HG02870 (cell line): Measurements from ENCODE around the gene EPS8L3.
"Not testable (repeated sequence)": the region's sequence is repeated elsewhere in the genome, so short reads cannot be mapped to it uniquely, and the experiment has no call there.

Source experiments
- ATAC-seq: cut with Tn5 transposase; IDR thresholded peaks from one replicate; pipeline ENCODE4 v1.9.1; 2021; ENCODE audit warnings: mild to moderate bottlenecking, moderate library complexity; ENCODE audit not compliant: unreplicated experiment

The EPS8L3 gene

DNA sequence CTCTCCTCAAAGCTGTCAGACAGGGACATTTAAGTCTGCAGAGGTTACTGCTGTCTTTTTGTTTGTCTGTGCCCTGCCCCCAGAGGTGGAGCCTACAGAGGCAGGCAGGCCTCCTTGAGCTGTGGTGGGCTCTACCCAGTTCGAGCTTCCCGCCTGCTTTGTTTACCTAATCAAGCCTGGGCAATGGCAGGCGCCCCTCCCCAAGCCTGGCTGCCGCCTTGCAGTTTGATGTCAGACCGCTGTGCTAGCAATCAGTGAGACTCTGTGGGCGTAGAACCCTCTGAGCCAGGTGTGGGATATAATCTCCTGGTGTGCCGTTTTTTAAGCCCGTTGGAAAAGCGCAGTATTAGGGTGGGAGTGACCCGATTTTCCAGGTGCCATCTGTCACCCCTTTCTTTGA lies 15.4 kb downstream of the EPS8L3 start:
- ATAC-seq: not testable (repeated sequence)

DNA sequence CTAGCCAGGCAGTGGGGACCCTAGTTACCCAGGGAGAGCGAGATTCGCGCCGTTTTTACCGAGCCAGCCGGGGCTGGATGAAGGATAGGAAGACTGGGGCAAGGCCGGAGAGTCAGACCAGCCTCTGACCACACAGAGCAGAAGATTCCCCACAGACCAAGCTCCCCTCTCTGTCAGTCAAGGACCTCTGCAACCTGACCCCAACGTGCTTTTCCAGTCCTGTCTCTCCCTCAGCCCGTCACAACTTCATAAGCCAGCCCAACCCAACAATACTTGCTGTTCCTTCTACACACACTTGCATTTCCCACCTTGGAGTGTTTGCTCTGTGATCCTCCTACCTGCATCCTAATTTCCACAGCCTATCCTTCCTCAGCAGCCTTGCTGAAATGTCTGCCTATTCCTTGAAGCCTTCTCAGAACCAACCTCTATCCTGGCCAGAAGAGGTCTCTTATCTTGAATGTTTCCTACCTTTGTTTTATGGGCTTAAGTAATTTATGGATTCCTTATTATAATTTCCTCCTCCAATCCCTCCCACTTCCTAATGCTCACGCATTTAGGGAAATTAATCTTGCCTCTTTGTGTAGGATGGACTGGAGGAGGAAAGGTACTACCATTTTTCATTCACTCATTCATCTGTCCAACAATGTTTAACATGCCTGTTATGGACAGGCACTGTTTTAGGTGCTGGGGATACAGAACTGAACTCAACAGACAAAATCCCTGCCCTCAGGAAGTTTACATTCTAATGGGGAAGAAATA lies 22.9 kb downstream of the EPS8L3 start, which contains the start of gene GSTM3:
Gene GSTM3, minus strand, starts transcription at position 424 of the 759 bp plus-strand sequence. CDS start 751 bp downstream, outside the sequence.
- ATAC-seq: peak; percentile 19

DNA sequence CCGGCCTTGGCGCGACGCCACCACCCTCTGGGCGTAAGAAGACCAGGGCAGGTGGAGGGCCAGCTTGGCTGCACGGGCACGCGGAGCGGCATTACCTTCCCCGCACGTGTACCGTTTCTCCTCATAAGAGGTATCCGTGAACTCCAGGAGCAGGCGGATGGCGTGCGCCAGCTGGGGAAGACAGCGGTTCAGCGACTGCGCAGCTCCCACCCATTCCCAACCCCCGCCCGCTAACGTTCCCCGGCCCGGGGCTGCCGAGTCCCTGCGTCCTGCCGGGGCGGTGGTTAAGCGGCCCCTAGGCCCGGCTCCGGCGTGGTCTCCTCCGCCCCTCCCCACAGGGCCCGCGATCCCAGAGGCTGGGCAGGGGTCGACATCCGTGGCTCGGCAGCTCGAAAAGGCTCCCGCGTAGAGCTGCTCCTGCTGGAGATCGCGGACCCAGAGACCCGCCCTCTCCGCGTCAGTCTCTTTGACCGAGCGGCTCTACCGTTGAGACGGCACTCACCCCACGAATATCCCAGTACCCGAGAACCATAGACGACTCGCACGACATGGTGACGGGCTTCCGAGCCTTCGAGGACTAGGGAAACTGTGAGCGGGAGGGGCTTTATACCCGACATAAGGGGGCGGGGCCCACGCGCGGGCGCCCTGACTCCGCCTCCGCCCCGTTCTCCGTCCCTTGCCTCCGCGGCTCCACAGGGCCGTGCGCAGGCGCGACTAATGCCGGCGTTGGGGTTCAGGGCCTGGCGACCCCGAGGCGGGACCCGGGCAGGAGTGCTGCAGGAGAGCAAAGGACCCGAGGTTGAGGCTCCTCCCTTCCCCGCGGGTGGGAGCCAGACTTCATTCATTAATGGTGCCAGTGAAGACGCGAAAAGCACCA lies 23.7 kb downstream of the EPS8L3 start:
- peak; percentile 95 for ATAC-seq

DNA sequence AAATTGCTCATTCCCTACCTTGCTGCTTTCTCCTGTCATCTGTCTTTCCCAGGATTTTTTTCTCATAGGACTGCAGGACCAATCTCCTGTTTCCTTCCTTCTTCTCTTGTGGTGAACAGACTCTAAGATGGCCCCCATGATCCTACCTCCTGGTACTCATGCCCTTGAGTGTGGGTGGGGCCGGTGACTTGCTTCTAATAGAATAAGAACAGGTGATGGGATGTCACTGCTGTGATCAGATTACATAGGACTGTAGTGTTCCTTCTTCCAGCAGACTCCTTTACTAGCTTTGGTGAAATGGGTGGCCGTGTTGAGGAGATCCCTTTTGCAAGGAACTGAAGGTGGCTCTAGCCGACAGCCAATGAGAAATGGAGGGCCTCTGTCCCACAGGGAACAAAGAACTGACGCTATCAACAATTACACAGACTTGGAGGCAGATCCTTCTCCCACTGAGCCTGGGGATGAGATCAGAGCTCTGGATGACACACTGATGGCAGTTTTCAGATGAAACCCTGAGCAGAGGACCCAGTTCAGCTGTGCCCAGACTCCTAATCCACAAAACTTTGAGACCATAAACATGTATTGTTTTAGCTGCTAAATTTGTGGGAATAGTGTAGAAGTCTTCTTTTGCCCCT lies 30.4 kb downstream of the EPS8L3 start:
- ATAC-seq: no peak

DNA sequence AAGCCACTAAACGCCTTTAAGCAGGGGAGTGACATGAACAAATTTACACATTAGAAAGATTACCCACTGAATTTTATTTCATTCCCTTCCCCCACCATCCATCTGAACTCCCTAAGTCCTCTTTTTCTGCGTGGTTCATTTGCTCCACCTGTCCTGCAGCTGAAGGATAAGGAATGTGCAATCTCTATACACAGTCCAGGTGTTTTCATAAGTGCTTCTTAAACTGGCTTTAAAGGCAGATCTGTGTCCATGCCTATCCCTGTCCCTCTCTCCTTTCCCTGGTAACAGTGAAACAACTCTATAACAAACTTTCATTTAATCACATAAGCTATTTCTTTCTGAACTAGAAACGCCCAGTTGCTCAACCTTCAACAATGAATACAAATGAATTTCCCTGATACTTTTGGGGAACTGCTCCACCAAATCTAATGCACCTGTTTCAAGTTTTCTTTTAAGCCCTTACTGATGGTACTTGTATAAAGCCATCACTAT lies 31.3 kb downstream of the EPS8L3 start:
- ATAC-seq: no peak

DNA sequence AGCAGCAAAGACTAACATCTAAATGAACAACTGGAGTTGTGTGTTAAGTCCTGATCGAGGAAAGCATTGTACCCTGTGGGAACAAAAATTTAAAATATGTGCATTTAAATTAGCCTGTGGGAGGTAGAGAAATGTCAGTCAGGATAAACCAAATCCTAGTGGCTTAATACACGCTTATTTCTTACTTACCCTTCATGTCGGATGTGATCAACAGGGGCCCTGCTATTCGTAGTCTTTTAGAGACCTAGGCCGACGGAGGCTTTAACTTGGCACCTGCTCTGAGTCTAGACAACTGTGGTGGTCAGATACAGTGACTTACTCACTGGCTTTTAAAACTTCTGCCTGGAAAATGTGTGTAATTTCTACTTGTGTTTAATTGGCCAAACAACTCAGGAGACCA lies 33.1 kb downstream of the EPS8L3 start:
- ATAC-seq: no peak

DNA sequence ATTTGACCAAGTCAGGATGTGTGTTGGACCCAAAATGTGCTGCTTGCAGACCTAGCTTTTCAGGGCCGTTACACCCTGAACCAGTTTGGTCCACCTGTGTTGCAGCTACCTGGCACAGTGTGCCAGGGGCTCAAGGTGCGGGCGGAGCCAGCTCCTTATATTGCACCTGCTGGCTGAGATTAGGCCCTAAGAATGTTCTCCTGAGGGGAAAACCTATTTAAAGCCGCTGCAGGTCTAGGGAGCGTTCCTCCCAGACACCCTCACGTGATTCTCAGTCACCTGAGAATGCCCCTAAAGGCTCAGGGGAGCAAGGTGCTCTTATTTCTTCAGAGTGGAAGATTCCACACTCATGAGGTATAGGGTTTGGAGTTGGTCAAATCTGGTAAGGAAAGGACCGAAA lies 34.9 kb downstream of the EPS8L3 start:
- no peak for ATAC-seq

DNA sequence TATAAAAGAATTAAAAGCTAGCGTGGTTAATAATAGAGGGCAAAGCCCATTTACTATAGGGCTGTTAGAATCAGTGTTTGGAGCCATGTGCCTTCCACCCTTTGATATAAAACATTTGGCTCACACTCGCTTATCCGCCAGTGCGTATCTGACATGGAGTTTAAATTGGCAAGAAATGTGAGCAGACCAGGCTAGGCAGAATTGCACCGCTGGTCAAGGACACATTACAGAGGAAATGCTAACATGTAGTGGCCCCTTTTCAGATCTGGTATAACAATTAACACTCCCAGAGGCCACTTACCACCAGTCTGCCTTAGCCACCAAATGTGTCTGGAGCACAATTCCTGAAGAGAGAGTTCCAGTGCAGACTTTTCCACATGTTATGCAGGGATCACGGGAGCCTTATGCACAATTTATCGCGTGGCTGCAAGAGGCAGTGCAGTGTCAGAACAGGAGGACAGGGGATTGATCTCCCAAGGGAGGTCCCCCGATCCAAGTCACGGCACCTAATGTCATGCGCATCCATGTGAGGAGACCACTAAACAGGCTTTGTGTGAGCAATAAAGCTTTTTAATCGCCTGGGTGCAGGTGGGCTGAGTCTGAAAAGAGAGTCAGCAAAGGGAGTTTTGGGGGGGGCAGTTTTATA lies 36.9 kb downstream of the EPS8L3 start:
- no peak for ATAC-seq

DNA sequence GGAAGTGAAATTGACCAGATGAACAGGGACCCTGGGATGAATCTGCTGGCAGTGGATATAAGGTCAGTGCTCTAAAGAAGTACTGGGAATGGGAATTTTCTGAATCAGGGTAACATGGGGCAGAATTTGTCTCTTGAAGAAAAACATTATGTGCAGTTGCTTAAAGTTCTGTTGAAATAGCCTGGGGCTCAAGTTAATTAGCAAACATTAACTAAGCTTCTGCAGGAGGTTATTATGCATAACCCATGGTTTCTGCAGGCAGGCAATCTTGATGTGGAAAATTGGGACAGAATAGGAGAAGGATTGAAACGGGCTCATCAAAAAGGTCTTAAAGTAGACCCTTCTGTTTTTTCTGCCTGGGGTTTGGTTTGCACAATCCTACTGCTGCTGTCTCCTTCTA lies 37.7 kb downstream of the EPS8L3 start:
- no peak for ATAC-seq

DNA sequence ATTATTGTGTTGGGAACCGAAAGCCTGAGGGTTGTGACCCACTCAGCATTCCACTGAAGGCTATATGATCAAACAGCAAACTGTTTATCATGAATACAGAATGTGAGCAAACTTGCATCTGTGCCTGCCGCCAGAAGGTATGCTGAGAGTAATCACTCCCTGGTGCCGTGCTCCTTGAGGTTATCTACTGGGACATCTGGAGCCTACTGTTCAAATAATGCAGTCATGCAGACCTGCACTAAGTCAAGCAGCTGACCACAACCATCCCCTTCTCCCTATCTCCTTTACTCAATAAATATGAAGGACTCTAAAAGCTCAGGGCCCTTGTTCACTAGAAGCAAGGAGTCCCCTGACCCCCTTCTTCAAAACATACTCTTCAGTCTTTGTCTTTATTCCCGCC lies 38.2 kb downstream of the EPS8L3 start:
- no peak for ATAC-seq

DNA sequence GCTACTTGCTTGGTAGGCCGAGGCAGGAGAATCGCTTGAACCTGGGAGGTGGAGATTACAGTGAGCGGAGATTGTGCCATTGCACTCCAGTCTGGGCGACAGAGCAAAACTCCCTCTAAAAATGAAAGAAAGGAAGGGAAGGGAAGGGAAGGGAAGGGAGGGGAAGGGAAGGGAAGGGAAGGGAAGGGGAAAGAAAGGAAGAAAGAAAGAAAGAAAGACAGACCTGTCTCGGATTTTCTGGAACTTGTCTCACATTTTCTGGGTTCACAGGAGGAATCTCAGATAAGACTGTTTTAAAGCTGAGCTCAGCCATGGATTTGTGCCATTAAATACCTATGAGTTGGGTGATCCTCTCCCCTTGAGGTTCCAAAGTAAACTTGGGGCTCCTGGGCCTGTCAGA lies 38.8 kb downstream of the EPS8L3 start:
- no peak for ATAC-seq

DNA sequence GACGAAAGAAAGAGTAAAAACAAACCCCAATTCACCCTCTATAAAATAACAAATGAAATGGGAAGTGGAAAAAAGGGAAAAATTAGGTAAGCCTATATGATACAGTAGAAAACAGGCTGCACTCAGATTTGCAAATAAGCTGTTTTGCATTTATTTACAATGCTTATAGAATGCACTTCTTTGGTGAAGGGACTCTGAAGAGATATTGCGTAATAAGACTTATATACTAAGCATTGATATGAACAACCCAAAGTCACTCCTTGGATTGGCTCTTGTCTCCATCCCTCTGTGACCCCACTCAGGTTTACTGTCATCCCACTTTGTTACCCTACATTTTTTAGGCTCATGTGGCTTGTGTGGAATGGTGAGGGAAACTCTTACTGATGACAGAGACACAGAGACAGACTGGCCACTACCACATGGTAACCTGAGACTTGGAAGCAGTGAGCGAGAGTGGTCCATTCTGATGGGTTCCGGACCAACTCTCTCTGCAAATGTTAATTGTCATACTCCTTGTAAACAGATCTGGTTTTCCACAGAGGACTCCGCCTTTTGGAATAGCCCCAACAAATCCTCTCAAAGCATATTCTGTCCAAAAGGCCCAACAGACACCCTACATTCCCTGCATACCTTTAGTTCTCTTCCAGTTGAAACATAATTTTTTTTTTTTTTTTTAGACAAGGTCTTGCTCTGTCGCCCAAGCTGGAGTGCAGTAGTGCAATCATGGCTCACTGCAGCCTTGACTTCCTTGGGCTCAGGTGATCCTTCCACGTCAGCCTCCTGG lies 40.6 kb downstream of the EPS8L3 start:
- ATAC-seq: no peak

DNA sequence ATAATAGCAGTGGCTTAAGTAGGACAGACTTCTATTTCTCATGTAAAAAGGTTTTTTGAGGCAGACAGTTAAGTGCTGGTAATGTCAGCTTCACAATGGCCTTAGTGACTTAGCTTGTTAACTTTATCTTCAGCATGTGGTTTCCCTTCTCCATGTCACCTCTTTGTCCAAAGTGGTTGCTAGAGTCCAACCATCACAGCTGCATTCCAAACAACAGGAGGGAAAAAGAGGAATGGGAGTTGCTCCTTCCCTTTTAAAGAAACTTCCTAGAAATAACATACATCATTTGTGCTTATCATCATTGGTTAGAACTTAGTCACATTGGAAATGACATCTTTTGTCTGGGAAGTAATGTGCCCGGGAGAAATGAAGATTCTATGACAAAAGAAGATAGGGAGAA lies 41.8 kb downstream of the EPS8L3 start:
- ATAC-seq: no peak

DNA sequence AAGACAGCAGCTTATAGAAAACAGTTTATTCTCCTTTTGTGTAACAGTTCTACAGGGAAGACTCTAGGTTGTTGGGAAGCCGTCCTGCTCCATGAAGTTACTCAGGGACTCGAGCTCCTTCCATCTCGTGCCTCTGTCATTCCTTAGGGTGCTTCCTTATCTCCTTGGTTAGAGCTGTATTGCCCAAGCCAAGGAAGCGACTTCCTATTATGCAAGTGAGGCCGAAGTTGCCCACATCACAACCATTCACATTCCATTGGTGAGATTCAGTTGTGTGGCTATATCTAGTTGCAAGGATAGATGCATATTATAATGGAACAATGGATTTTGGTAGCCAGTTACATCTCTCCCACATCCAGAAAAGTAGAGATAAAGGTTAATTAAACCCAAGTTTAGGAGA lies 42.7 kb downstream of the EPS8L3 start:
- ATAC-seq: no peak

DNA sequence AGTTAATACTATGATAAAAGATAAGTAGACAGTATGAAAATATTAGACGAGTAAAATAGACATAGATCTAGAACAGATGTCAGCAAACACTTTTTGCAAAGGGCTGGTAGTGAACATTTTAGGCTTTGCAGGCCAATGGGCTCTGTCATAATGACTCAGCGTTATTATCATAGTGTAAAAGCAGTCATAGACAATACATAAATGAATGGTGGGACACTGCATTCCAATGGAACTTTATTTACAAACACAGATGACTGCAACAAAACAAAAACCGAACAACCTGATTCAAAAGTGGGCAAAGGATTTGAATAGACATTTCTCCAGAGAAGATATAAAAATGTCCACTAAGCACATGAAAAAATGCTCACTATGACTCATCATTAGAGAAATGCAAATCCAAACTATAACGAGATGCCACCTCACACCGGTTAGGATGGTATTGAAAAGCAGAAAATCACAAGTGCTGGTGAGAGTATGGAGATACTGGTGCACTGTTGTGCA lies 44.3 kb downstream of the EPS8L3 start:
- no peak for ATAC-seq

DNA sequence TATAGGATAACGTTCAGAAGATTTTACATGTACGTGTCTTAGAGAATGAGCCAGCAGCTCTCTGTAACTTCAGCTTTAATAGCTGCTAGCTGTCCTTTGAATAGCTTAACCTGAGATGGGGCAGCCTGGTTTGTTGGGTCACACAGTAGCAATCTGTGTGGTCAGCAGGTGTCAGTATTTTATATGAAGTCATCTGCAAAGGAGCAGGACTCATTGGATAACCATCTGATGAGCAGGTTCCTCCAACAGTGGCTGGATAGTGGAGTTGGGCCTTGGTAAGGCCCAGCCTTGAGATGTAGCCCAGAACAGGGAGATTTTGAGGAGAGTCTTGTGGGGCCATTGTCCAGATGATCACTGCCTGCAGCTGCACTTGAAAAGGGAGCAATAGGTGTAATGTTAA lies 45.2 kb downstream of the EPS8L3 start:
- ATAC-seq: no peak

DNA sequence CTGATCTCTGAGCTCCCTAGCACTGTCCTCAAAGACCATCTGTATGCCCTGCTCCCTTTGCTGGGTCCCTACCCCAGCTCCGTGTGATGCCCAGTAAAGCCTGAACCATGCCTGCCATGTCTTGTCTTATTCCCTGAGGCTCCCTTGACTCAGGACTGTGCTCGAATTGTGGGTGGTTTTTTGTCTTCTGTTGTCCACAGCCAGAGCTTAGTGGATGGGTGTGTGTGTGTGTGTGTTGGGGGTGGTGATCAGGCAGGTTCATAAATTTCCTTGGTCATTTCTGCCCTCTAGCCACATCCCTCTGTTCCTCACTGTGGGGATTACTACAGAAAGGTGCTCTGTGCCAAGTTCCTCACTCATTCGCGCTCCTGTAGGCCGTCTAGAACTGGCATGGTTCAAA lies 46.0 kb downstream of the EPS8L3 start:
- ATAC-seq: no peak

DNA sequence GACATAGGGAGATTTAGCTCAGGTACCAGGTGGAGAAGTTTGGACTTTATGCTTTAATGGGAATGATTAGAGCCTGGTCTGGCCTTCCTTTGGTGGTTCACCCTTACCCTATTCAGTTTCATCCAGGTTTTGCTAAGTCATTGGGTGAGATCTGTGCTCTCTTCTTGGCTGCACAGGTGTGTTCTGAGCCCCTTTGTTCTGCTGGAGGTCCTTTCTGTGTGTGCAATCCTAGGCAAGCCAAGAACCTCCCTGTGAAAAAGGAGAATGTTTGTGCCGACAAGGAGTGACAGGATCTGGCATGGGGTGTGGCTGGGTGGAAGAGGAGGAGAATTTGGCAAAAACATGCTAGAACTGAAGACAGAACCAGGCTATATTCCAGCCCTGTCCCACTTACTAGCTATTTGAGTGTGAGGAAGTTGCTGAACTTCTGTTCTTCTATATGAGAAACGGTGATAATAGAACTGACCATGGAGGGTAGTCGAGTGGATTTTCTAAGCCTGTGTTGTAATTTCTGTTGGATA lies 47.1 kb downstream of the EPS8L3 start:
- no peak for ATAC-seq

DNA sequence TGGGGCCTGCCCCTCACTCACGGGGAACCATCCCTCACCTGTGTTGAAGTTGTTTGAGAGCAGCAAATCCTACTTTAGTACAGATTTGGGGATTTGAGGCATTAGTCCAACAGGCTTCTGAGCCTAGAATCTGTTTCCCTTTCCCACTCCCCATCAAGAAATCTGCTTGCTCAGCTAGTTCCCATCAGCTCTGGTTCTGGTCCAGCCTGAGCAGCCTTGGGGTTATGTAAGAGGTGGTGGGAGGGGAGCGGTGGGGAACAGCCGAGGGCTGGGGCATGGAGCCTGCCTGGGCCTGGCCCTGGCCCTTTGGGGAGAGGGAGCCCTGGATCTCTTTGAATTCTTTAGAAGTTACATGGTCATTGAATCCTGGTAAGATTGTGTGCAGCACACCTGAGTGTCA lies 47.6 kb downstream of the EPS8L3 start:
- no peak for ATAC-seq
